Rectal smooth muscle tissue (tissue), 1 donor: ENCODE data around the gene AHRR.
"Not testable (repeated sequence)": the region's sequence is repeated elsewhere in the genome, so short reads cannot be mapped to it uniquely, and the experiment has no call there.

ENCODE experiments used
- H3K27ac ChIP-seq: one replicate; pipeline ENCODE4 v1.7.0; 2013; ENCODE audit warnings: low read depth, low read length, inconsistent platforms
- H3K27me3 ChIP-seq: one replicate; pipeline ENCODE4 v1.7.0; 2013; ENCODE audit warnings: low read length; ENCODE audit not compliant: control insufficient read depth, insufficient read depth
- H3K36me3 ChIP-seq: one replicate; pipeline ENCODE4 v1.7.0; 2013; ENCODE audit warnings: low read length; ENCODE audit not compliant: control insufficient read depth, insufficient read depth
- H3K4me1 ChIP-seq: one replicate; pipeline ENCODE4 v1.7.0; 2013; ENCODE audit warnings: low read length; ENCODE audit not compliant: control insufficient read depth, insufficient read depth
- H3K4me3 ChIP-seq: one replicate; pipeline ENCODE4 v1.7.0; 2013; ENCODE audit warnings: low read length
- H3K9ac ChIP-seq: one replicate; pipeline ENCODE4 v1.7.0; 2013; ENCODE audit warnings: low read length

AHRR gene

GRCh38 chr5:407801-408268 is 86.3 kb downstream of the AHRR start:
- Histone ChIP-seq H3K36me3 (no peaks in the 10 kb centered on the region), H3K4me3 (no peak overlapping the region), H3K9ac (no peak overlapping the region), H3K27me3 (no peaks in the 10 kb centered on the region), H3K27ac (no peak overlapping the region), H3K4me1 (no peaks in the 10 kb centered on the region)

GRCh38 chr5:410911-411517 is 89.5 kb downstream of the AHRR start:
- no peak overlapping the region for H3K27ac ChIP-seq
- peaks cover 10% of the 10 kb centered on the region for H3K4me1 ChIP-seq
- no peak overlapping the region for H3K4me3 ChIP-seq
- no peaks in the 10 kb centered on the region for H3K36me3 ChIP-seq
- H3K9ac ChIP-seq: no peak overlapping the region
- H3K27me3 ChIP-seq: no peaks in the 10 kb centered on the region

GRCh38 chr5:411728-412127 is 90.2 kb downstream of the AHRR start:
- H3K36me3 ChIP-seq: no peaks in the 10 kb centered on the region
- no peak overlapping the region for H3K27ac ChIP-seq
- H3K4me1 ChIP-seq: peaks cover 14% of the 10 kb centered on the region
- no peaks in the 10 kb centered on the region for H3K27me3 ChIP-seq
- H3K4me3 ChIP-seq: no peak overlapping the region
- no peak overlapping the region for H3K9ac ChIP-seq

- H3K27ac ChIP-seq: peak overlapping the region; percentile 86
- H3K4me3 ChIP-seq: peak overlapping the region; percentile 52
- H3K36me3 ChIP-seq, H3K27me3 ChIP-seq: not testable (repeated sequence)
- peak overlapping the region; percentile 80 for H3K9ac ChIP-seq
- peaks cover 14% of the 10 kb centered on the region for H3K4me1 ChIP-seq
These were observed 93.7 kb downstream of the AHRR start for GRCh38 chr5:414991-415927.

GRCh38 chr5:415928-416635 is 94.6 kb downstream of the AHRR start:
- peaks cover 14% of the 10 kb centered on the region for H3K4me1 ChIP-seq
- peak overlapping the region; percentile 62 for H3K9ac ChIP-seq
- peak overlapping the region; percentile 52 for H3K4me3 ChIP-seq
- peak overlapping the region; percentile 86 for H3K27ac ChIP-seq
- H3K27me3 ChIP-seq: no peaks in the 10 kb centered on the region
- H3K36me3 ChIP-seq: no peaks in the 10 kb centered on the region

- Histone ChIP-seq H3K27me3 (no peaks in the 10 kb centered on the region), H3K4me1 (peaks cover 14% of the 10 kb centered on the region), H3K4me3 (no peak overlapping the region), H3K27ac (peak overlapping the region; percentile 86), H3K36me3 (no peaks in the 10 kb centered on the region), H3K9ac (no peak overlapping the region)
These were observed 95.1 kb downstream of the AHRR start for GRCh38 chr5:416636-416960.

- Histone ChIP-seq H3K4me1 (peaks cover 14% of the 10 kb centered on the region), H3K27ac (no peak overlapping the region), H3K4me3 (no peak overlapping the region), H3K36me3 (no peaks in the 10 kb centered on the region), H3K27me3 (no peaks in the 10 kb centered on the region), H3K9ac (no peak overlapping the region)
These were observed 96.0 kb downstream of the AHRR start for GRCh38 chr5:417301-418161.

- no peak overlapping the region for H3K4me3 ChIP-seq
- no peaks in the 10 kb centered on the region for H3K27me3 ChIP-seq
- H3K4me1 ChIP-seq: peaks cover 14% of the 10 kb centered on the region
- H3K9ac ChIP-seq: no peak overlapping the region
- no peaks in the 10 kb centered on the region for H3K36me3 ChIP-seq
- H3K27ac ChIP-seq: no peak overlapping the region
These were observed 96.9 kb downstream of the AHRR start for GRCh38 chr5:418162-419121.

- Histone ChIP-seq H3K27ac (no peak overlapping the region), H3K4me3 (no peak overlapping the region), H3K9ac (no peak overlapping the region), H3K36me3 (no peaks in the 10 kb centered on the region), H3K27me3 (no peaks in the 10 kb centered on the region), H3K4me1 (peaks cover 9% of the 10 kb centered on the region)
These were observed 98.5 kb downstream of the AHRR start for GRCh38 chr5:419970-420369.

GRCh38 chr5:420632-421286 is 99.2 kb downstream of the AHRR start:
- H3K27ac ChIP-seq: no peak overlapping the region

More at GRCh38 chr5:420632-421286, 99.2 kb downstream of the AHRR start:
- Histone ChIP-seq H3K9ac (no peak overlapping the region), H3K4me3 (no peak overlapping the region), H3K36me3 (no peaks in the 10 kb centered on the region), H3K4me1 (peaks cover 6% of the 10 kb centered on the region), H3K27me3 (no peaks in the 10 kb centered on the region)
